HG03095 (cell line): ENCODE measurements around the gene TECRL.

Experiments used
- ATAC-seq: cut with Tn5 transposase; IDR thresholded peaks from one replicate; pipeline ENCODE4 v1.9.1; 2021; ENCODE audit warnings: moderate library complexity; ENCODE audit not compliant: unreplicated experiment

Gene TECRL

GRCh38 chr4:64330143-64330542, 79.1 kb downstream of the TECRL start:
- ATAC-seq = no peak

- no peak for ATAC-seq
Observed at GRCh38 chr4:64327237-64327636, 82.0 kb downstream of the TECRL start.

- no peak for ATAC-seq
Observed at GRCh38 chr4:64326507-64326906, 82.7 kb downstream of the TECRL start.

- no peak for ATAC-seq
Observed at GRCh38 chr4:64306255-64306565, 103.0 kb downstream of the TECRL start.

GRCh38 chr4:64305565-64306254, 103.5 kb downstream of the TECRL start:
- no peak for ATAC-seq

GRCh38 chr4:64272432-64272831, 136.8 kb downstream of the TECRL start:
- ATAC-seq = no peak

GRCh38 chr4:64271601-64272081, 137.6 kb downstream of the TECRL start:
- no peak for ATAC-seq

- no peak for ATAC-seq
Observed at GRCh38 chr4:64266669-64267068, 142.6 kb downstream of the TECRL start.

- no peak for ATAC-seq
Observed at GRCh38 chr4:64266263-64266662, 143.0 kb downstream of the TECRL start.

- ATAC-seq = no peak
Observed at GRCh38 chr4:64251781-64252180, 157.5 kb downstream of the TECRL start.

- no peak for ATAC-seq
Observed at GRCh38 chr4:64250488-64250887, 158.8 kb downstream of the TECRL start.

- ATAC-seq = no peak
Observed at GRCh38 chr4:64250061-64250460, 159.2 kb downstream of the TECRL start.

GRCh38 chr4:64248186-64248585, 161.1 kb downstream of the TECRL start:
- ATAC-seq = no peak

GRCh38 chr4:64230709-64231310, 178.4 kb downstream of the TECRL start:
- no peak for ATAC-seq
